HepG2 (cell line): ENCODE data around the gene C10orf143. TPM values are rescaled to one million over a fixed set of nuclear protein-coding genes. Genes with fewer than 3 reads are reported as not detected.

Source experiments
- CBFB ChIP-seq: sonication (generic); formaldehyde crosslinking; IDR thresholded peaks from 2 replicates; pipeline ENCODE4 v1.4.0; 2020; ENCODE audit warnings: missing genetic modification reagents
- CBX2 ChIP-seq, 2 experiments: fragments of 200-600 bp in 1 of 2; sonication (generic); formaldehyde crosslinking in 1 of 2; IDR thresholded peaks; 2 replicates each; pipeline versions ENCODE4 v1.7.0 to v1.8.1; 2018 to 2022; ENCODE audit warnings: low read depth in 2 of 2, low read length in 1 of 2, mild to moderate bottlenecking in 1 of 2, missing genetic modification reagents in 1 of 2
- CHCHD3 ChIP-seq: sonication (generic); formaldehyde crosslinking; IDR thresholded peaks from 2 replicates; pipeline ENCODE4 v1.8.0; 2022; ENCODE audit warnings: mild to moderate bottlenecking, missing genetic modification reagents, moderate library complexity
- HMG20B ChIP-seq: conservative IDR thresholded peaks from 2 replicates; pipeline ENCODE4 v1.6.1; 2016; ENCODE audit warnings: missing genetic modification reagents, missing compliant biosample characterization
- ISX ChIP-seq: sonication (generic); formaldehyde crosslinking; conservative IDR thresholded peaks from 2 replicates; pipeline ENCODE4 v1.5.0; 2020; ENCODE audit warnings: missing genetic modification reagents
- MXD4 ChIP-seq: IDR thresholded peaks from 2 replicates; pipeline ENCODE4 v1.6.1; 2016; ENCODE audit warnings: mild to moderate bottlenecking, missing biosample characterization, missing genetic modification reagents
- SMAD1 ChIP-seq: sonication (generic); formaldehyde crosslinking; IDR thresholded peaks from 2 replicates; pipeline ENCODE4 v1.4.0; 2020; ENCODE audit warnings: missing genetic modification reagents, low read depth, mild to moderate bottlenecking, borderline replicate concordance
- SNRNP70 ChIP-seq: fragments of 200-400 bp; formaldehyde crosslinking; IDR thresholded peaks from 2 replicates; pipeline ENCODE4 v1.6.1; 2017; ENCODE audit warnings: mild to moderate bottlenecking, low read depth, low read length, moderate library complexity
- U2AF2 ChIP-seq: fragments of 200-400 bp; formaldehyde crosslinking; IDR thresholded peaks from 2 replicates; pipeline ENCODE4 v1.6.1; 2017; ENCODE audit warnings: low read depth, mild to moderate bottlenecking, low read length
- YEATS2 ChIP-seq: sonication (generic); formaldehyde crosslinking; IDR thresholded peaks from 2 replicates; pipeline ENCODE4 v1.4.0; 2020; ENCODE audit warnings: missing genetic modification reagents, borderline replicate concordance
- ZBTB38 ChIP-seq: sonication (generic); formaldehyde crosslinking; IDR thresholded peaks from 2 replicates; pipeline ENCODE4 v1.5.1; 2020; ENCODE audit warnings: mild to moderate bottlenecking, missing genetic modification reagents
- ZNF232 ChIP-seq: sonication (generic); formaldehyde crosslinking; IDR thresholded peaks from 2 replicates; pipeline ENCODE4 v1.4.0; 2020; ENCODE audit warnings: missing genetic modification reagents, borderline replicate concordance
- ZNF282 ChIP-seq: fragments of 450-650 bp; IDR thresholded peaks from 2 replicates; pipeline ENCODE4 v1.6.1; 2018; ENCODE audit not compliant: partially characterized antibody
- ZNF446 ChIP-seq: sonication (generic); formaldehyde crosslinking; IDR thresholded peaks from 2 replicates; pipeline ENCODE4 v1.5.0; 2020; ENCODE audit warnings: mild to moderate bottlenecking, missing genetic modification reagents
- ZNF549 ChIP-seq: sonication (generic); formaldehyde crosslinking; IDR thresholded peaks from 2 replicates; pipeline ENCODE4 v1.5.0; 2020; ENCODE audit warnings: missing genetic modification reagents
- ZNF556 ChIP-seq: sonication (generic); formaldehyde crosslinking; IDR thresholded peaks from 2 replicates; pipeline ENCODE4 v1.4.0; 2020; ENCODE audit warnings: mild to moderate bottlenecking, missing genetic modification reagents, borderline replicate concordance
- ZNF784 ChIP-seq: sonication (generic); formaldehyde crosslinking; IDR thresholded peaks from 2 replicates; pipeline ENCODE4 v1.5.1; 2020; ENCODE audit warnings: missing genetic modification reagents, mild to moderate bottlenecking, borderline replicate concordance
- ZNF883 ChIP-seq: sonication (generic); formaldehyde crosslinking; IDR thresholded peaks from 2 replicates; pipeline ENCODE4 v1.5.1; 2020; ENCODE audit warnings: mild to moderate bottlenecking, missing genetic modification reagents; ENCODE audit errors: not compliant biosample characterization
- ZSCAN21 ChIP-seq: sonication (generic); formaldehyde crosslinking; IDR thresholded peaks from 2 replicates; pipeline ENCODE4 v1.8.0; 2022; ENCODE audit warnings: mild to moderate bottlenecking, missing genetic modification reagents, moderate library complexity, borderline replicate concordance
- ZSCAN9 ChIP-seq: IDR thresholded peaks from 2 replicates; pipeline ENCODE4 v1.6.1; 2016; ENCODE audit warnings: borderline replicate concordance
- polyA plus RNA-seq, 8 experiments: library from polyadenylated mRNA; depleted of rRNA in 3 of 8; stranded (reverse) in 7 of 8; unstranded in 1 of 8; fragments of >200 nt; fragmentation: Illumina TruSeq in 4 of 8; extraction: Trizol in 4 of 8; gene quantifications; 2 replicates each; pipeline versions ENCODE4 v1.2.1 to v1.2.3, GENCODE V29; 2011 to 2016; ENCODE audit warnings: low read depth in 4 of 8, missing spikeins in 1 of 8, mixed read lengths in 1 of 8; ENCODE audit not compliant: insufficient read depth in 1 of 8
- total RNA-seq, 5 experiments: library from RNA; depleted of rRNA; stranded (reverse); fragments of >200 nt; fragmentation: Illumina TruSeq; extraction: Trizol; gene quantifications; 2 replicates each; pipeline ENCODE4 v1.2.3, GENCODE V29; 2016; ENCODE audit warnings: low read depth in 1 of 5
- TF ChIP-seq, protein P1 (sequence below), 2 experiments: sonication (generic) in 1 of 2; formaldehyde crosslinking in 1 of 2; IDR thresholded peaks; 2 replicates each; pipeline versions ENCODE4 v1.4.0 to v1.6.1; 2016 to 2020; ENCODE audit warnings: borderline replicate concordance in 1 of 2, low read depth in 1 of 2, mild to moderate bottlenecking in 1 of 2, missing genetic modification reagents in 1 of 2
- TF ChIP-seq, protein P2 (sequence below): sonication (generic); formaldehyde crosslinking; IDR thresholded peaks from 2 replicates; pipeline ENCODE4 v1.5.0; 2020; ENCODE audit warnings: mild to moderate bottlenecking, missing genetic modification reagents, moderate library complexity

C10orf143 gene
- total and polyA plus RNA-seq, 2 of the 13 experiments (the other 11 are each of a cell fraction or from before 2014, with no cell fraction given) = 0.21 to 0.91 TPM

- TF ChIP-seq, protein P1, sequence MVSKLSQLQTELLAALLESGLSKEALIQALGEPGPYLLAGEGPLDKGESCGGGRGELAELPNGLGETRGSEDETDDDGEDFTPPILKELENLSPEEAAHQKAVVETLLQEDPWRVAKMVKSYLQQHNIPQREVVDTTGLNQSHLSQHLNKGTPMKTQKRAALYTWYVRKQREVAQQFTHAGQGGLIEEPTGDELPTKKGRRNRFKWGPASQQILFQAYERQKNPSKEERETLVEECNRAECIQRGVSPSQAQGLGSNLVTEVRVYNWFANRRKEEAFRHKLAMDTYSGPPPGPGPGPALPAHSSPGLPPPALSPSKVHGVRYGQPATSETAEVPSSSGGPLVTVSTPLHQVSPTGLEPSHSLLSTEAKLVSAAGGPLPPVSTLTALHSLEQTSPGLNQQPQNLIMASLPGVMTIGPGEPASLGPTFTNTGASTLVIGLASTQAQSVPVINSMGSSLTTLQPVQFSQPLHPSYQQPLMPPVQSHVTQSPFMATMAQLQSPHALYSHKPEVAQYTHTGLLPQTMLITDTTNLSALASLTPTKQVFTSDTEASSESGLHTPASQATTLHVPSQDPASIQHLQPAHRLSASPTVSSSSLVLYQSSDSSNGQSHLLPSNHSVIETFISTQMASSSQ (IDR thresholded peaks at IDR 0.05; ENCODE audit: low read depth) = no peak
- TF ChIP-seq, protein P1 (CRISPR knock-in tag; IDR thresholded peaks at IDR 0.05; ENCODE audit: borderline replicate concordance) = 0 out of 2 replicates have a peak, but pooled peaks have one; percentile 3
- TF ChIP-seq ISX (CRISPR knock-in tag) (no peak), SNRNP70 (no peak), ZNF556 (CRISPR knock-in tag) (no peak), ZSCAN9 (CRISPR knock-in tag) (0 out of 2 replicates have a peak, but pooled peaks have one; percentile 62), ZBTB38 (CRISPR knock-in tag) (peak; percentile 15; the same call in 1 of the 2 replicates), ZNF784 (CRISPR knock-in tag) (peak; percentile 82), ZNF282 (no peak), HMG20B (no peak; the same call in 1 of the 2 replicates), ZNF232 (CRISPR knock-in tag) (peak; percentile 64; the same call in 1 of the 2 replicates), ZNF883 (CRISPR knock-in tag) (peak; percentile 61), U2AF2 (no peak), CBFB (CRISPR knock-in tag) (0 out of 2 replicates have a peak, but pooled peaks have one; percentile 17), ZSCAN21 (CRISPR knock-in tag) (peak; percentile 40; the same call in 1 of the 2 replicates), MXD4 (CRISPR knock-in tag) (peak; percentile 87), SMAD1 (CRISPR knock-in tag) (peak; percentile 57), ZNF446 (0 out of 2 replicates have a peak, but pooled peaks have one; percentile 0), CBX2 (IDR thresholded peaks at IDR 0.05; ENCODE audit: low read depth, low read length) (no peak), CBX2 (CRISPR knock-in tag; IDR thresholded peaks at IDR 0.05; ENCODE audit: low read depth) (no peak), CHCHD3 (CRISPR knock-in tag) (no peak; the same call in 1 of the 2 replicates), YEATS2 (CRISPR knock-in tag) (peak; percentile 95), ZNF549 (CRISPR knock-in tag) (no peak)
- TF ChIP-seq, protein P2, sequence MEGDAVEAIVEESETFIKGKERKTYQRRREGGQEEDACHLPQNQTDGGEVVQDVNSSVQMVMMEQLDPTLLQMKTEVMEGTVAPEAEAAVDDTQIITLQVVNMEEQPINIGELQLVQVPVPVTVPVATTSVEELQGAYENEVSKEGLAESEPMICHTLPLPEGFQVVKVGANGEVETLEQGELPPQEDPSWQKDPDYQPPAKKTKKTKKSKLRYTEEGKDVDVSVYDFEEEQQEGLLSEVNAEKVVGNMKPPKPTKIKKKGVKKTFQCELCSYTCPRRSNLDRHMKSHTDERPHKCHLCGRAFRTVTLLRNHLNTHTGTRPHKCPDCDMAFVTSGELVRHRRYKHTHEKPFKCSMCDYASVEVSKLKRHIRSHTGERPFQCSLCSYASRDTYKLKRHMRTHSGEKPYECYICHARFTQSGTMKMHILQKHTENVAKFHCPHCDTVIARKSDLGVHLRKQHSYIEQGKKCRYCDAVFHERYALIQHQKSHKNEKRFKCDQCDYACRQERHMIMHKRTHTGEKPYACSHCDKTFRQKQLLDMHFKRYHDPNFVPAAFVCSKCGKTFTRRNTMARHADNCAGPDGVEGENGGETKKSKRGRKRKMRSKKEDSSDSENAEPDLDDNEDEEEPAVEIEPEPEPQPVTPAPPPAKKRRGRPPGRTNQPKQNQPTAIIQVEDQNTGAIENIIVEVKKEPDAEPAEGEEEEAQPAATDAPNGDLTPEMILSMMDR (CRISPR knock-in tag) = no peak
These were observed at the start of gene C10orf143 (continued) for GRCh38 chr10:130110246-130111112.
